Keratinocyte (primary cell): ENCODE results near the gene ST8SIA6. TPM values are rescaled to one million over a fixed set of nuclear protein-coding genes. Genes with fewer than 3 reads are reported as not detected.

Experiments used
- DNase-seq: peaks from one replicate; pipeline ENCODE4 v3.0.0-alpha.2; 2011; ENCODE audit warnings: low read depth, missing footprints, low spot score
- FAIRE-seq: peaks from 2 replicates; lab custom pipeline; 2011; peaks lifted over from hg19 to GRCh38; lab: Jason Lieb, UNC
- H2AFZ ChIP-seq: 2 replicates; pipeline ENCODE4 v1.6.0; 2012; ENCODE audit warnings: low read length, control low read depth, inconsistent platforms; ENCODE audit not compliant: control insufficient read depth
- H3K27ac ChIP-seq: 2 replicates; pipeline ENCODE4 v1.5.1; 2011; ENCODE audit warnings: low read length; ENCODE audit not compliant: control insufficient read depth, insufficient read depth
- H3K27me3 ChIP-seq: 3 replicates; pipeline ENCODE4 v1.6.0; 2011; ENCODE audit warnings: low read length; ENCODE audit not compliant: control insufficient read depth, insufficient read depth; ENCODE audit errors: extremely low read depth
- H3K36me3 ChIP-seq, 2 experiments: 2 replicates in 1 of 2; 3 replicates in 1 of 2; pipeline ENCODE4 v1.5.1; 2011; ENCODE audit warnings: low read length in 2 of 2, mild to moderate bottlenecking in 1 of 2; ENCODE audit not compliant: control insufficient read depth in 2 of 2, insufficient read depth in 2 of 2; ENCODE audit errors: extremely low read depth in 1 of 2
- H3K4me1 ChIP-seq: 3 replicates; pipeline ENCODE4 v1.5.1; 2011; ENCODE audit warnings: low read length; ENCODE audit not compliant: control insufficient read depth, insufficient read depth; ENCODE audit errors: extremely low read depth
- H3K4me2 ChIP-seq: 3 replicates; pipeline ENCODE4 v1.6.0; 2011; ENCODE audit warnings: low read depth, low read length; ENCODE audit not compliant: control insufficient read depth, insufficient read depth; ENCODE audit errors: extremely low read depth
- H3K4me3 ChIP-seq, 3 experiments: fragments of 200-600 bp in 1 of 3; sonication (generic) in 1 of 3; 2 replicates in 2 of 3; 3 replicates in 1 of 3; pipeline ENCODE4 v1.5.1; 2011 to 2016; ENCODE audit warnings: low read length in 3 of 3, mild to moderate bottlenecking in 3 of 3, control low read depth in 2 of 3, inconsistent platforms in 1 of 3, low read depth in 1 of 3, mixed read lengths in 1 of 3, mixed run types in 1 of 3, moderate library complexity in 1 of 3; ENCODE audit not compliant: control insufficient read depth in 2 of 3, insufficient read depth in 2 of 3; ENCODE audit errors: extremely low read depth in 1 of 3
- H3K79me2 ChIP-seq: 2 replicates; pipeline ENCODE4 v1.6.0; 2012; ENCODE audit warnings: low read length; ENCODE audit not compliant: control insufficient read depth, insufficient read depth
- H3K9ac ChIP-seq: 3 replicates; pipeline ENCODE4 v1.6.0; 2011; ENCODE audit warnings: low read length; ENCODE audit not compliant: control insufficient read depth, insufficient read depth; ENCODE audit errors: extremely low read depth
- H3K9me1 ChIP-seq: 3 replicates; pipeline ENCODE4 v1.6.0; 2011; ENCODE audit warnings: low read length; ENCODE audit not compliant: control insufficient read depth, insufficient read depth; ENCODE audit errors: extremely low read depth
- H3K9me3 ChIP-seq: 2 replicates; pipeline ENCODE4 v1.5.1; 2012; ENCODE audit warnings: low read depth, low read length; ENCODE audit not compliant: control insufficient read depth
- H4K20me1 ChIP-seq: 3 replicates; pipeline ENCODE4 v1.6.0; 2011; ENCODE audit warnings: low read length; ENCODE audit not compliant: control insufficient read depth, insufficient read depth; ENCODE audit errors: extremely low read depth
- CTCF ChIP-seq, 3 experiments: IDR thresholded peaks in 1 of 3; conservative IDR thresholded peaks in 1 of 3; optimal IDR thresholded peaks in 1 of 3; 2 replicates in 2 of 3; 3 replicates in 1 of 3; pipeline versions ENCODE3 to v1.5.1; 2011; ENCODE audit warnings: low read length in 3 of 3, mild to moderate bottlenecking in 3 of 3, moderate library complexity in 2 of 3, control low read depth in 1 of 3, inconsistent platforms in 1 of 3; ENCODE audit not compliant: insufficient read depth in 2 of 3; ENCODE audit errors: extremely low read depth in 1 of 3
- EZH2 ChIP-seq: IDR thresholded peaks from one replicate; pipeline ENCODE4 v1.6.1; 2012; ENCODE audit warnings: inconsistent platforms, mild to moderate bottlenecking, low read length, moderate library complexity
- dilution Hi-C: fragments of 300-500 bp; cut with MboI; formaldehyde crosslinking; loops from one replicate; pipeline ENCODE4 v1.7.0; 2020; ENCODE audit warnings: low sequenced_read_pairs; ENCODE audit not compliant: extremely low pct_ligation_motif_present
- polyA plus RNA-seq, 5 experiments: library from polyadenylated mRNA; depleted of rRNA in 3 of 5; stranded (reverse) in 3 of 5; stranded (forward) in 1 of 5; unstranded in 1 of 5; fragments of >200 nt; gene quantifications; 1 replicate in 1 of 5; 2 replicates in 3 of 5; 3 replicates in 1 of 5; pipeline versions ENCODE4 v1.2.1 to v1.2.3, GENCODE V29; 2011 to 2012; ENCODE audit warnings: missing spikeins in 2 of 5, low read depth in 1 of 5, low replicate concordance in 1 of 5

Gene ST8SIA6
- polyA plus RNA-seq, 1 donor (not counting 4 experiments of a cell fraction or from before 2014, with no cell fraction given): not detected

GRCh38 chr10:17353568-17354300 lies 100.7 kb downstream of the ST8SIA6 start:
- Histone ChIP-seq H3K4me3 (peak overlapping the region in 1 of 3 experiments; percentile 45), H4K20me1 (no peaks in the 10 kb centered on the region), H3K9me1 (no peaks in the 10 kb centered on the region), H3K79me2 (no peaks in the 10 kb centered on the region), H3K9me3 (no peaks in the 10 kb centered on the region), H3K27me3 (no peaks in the 10 kb centered on the region), H3K9ac (no peak overlapping the region), H3K36me3 (no peaks in the 10 kb centered on the region), H2AFZ (no peak overlapping the region), H3K4me1 (peaks cover 41% of the 10 kb centered on the region), H3K27ac (peak overlapping the region; percentile 55), H3K4me2 (peak overlapping the region; percentile 59)
- peak; percentile 35 for DNase-seq
- TF ChIP-seq CTCF (optimal IDR thresholded peaks at IDR 0.05 in 1 of 3, IDR thresholded peaks at IDR 0.05 in 1 of 3, conservative IDR thresholded peaks at IDR 0.05 in 1 of 3; ENCODE audit: extremely low read depth in 1 of 3, insufficient read depth in 2 of 3, low read length in 3 of 3): no peak
- TF ChIP-seq EZH2: no peak
- dilution Hi-C loops: no loop called here
- FAIRE-seq: peak; percentile 81

- dilution Hi-C loops: no loop called here
- peak overlapping the region; percentile 55 for H3K27ac ChIP-seq
- DNase-seq (no peak), FAIRE-seq (no peak)
- peaks cover 46% of the 10 kb centered on the region for H3K4me1 ChIP-seq
- H2AFZ ChIP-seq: no peak overlapping the region
- no peak overlapping the region for H3K4me3 ChIP-seq
- H3K4me2 ChIP-seq: peak overlapping the region; percentile 59
- peaks cover 2% of the 10 kb centered on the region for H3K9me1 ChIP-seq
- TF ChIP-seq CTCF (optimal IDR thresholded peaks at IDR 0.05 in 1 of 3, IDR thresholded peaks at IDR 0.05 in 1 of 3, conservative IDR thresholded peaks at IDR 0.05 in 1 of 3; ENCODE audit: extremely low read depth in 1 of 3, insufficient read depth in 2 of 3, low read length in 3 of 3) (no peak), EZH2 (no peak)
- no peaks in the 10 kb centered on the region for H4K20me1 ChIP-seq
- H3K79me2 ChIP-seq: no peaks in the 10 kb centered on the region
- no peaks in the 10 kb centered on the region for H3K27me3 ChIP-seq
- H3K9me3 ChIP-seq: no peaks in the 10 kb centered on the region
- H3K9ac ChIP-seq: no peak overlapping the region
- no peaks in the 10 kb centered on the region for H3K36me3 ChIP-seq
These were observed 101.8 kb downstream of the ST8SIA6 start for GRCh38 chr10:17352583-17352982.
